Measurements from ENCODE around the gene PPP1CB. TPM values are rescaled to one million over a fixed set of nuclear protein-coding genes. Genes with fewer than 3 reads are reported as not detected.
A peak's percentile ranks its signal among the peaks of the same experiment; 100 is the strongest.

PPP1CB gene
- total and polyA plus RNA-seq, 2 experiments from 2014 or later = 161 to 269 TPM

GRCh38 chr2:28755421-28755820, 3.8 kb downstream of the PPP1CB start:
- Histone ChIP-seq H3K9me3 (ENCODE audit: low read depth) (no peaks in the 10 kb centered on the region), H4K20me1 (ENCODE audit: insufficient read depth, poor library complexity, severe bottlenecking) (peaks cover 70% of the 10 kb centered on the region)
- 70% methylated on average over 3 of the region's 3 CpGs for WGBS (ENCODE audit: low lambda C conversion rate, missing lambda C conversion rate)

GRCh38 chr2:28758459-28758858, 6.8 kb downstream of the PPP1CB start:
- Histone ChIP-seq H3K27ac (no peak overlapping the region), H3K79me2 (peaks cover 100% of the 10 kb centered on the region), H3K4me2 (peak overlapping the region; percentile 76), H4K20me1 (ENCODE audit: insufficient read depth, poor library complexity, severe bottlenecking) (peaks cover 100% of the 10 kb centered on the region), H3K4me1 (ENCODE audit: insufficient read depth) (peaks cover 10% of the 10 kb centered on the region), H3K27me3 (no peaks in the 10 kb centered on the region), H3K4me3 (no peak overlapping the region), H3K36me3 (replicated peaks; ENCODE audit: insufficient read depth, low read depth) (no peaks in the 10 kb centered on the region), H2AFZ (no peak overlapping the region), H3K9me2 (replicated peaks; ENCODE audit: insufficient read depth) (no peaks in the 10 kb centered on the region), H3K9me3 (ENCODE audit: low read depth) (no peaks in the 10 kb centered on the region)
- WGBS (ENCODE audit: low lambda C conversion rate, missing lambda C conversion rate) = 89% methylated on average over 2 of the region's 2 CpGs
- DNase-seq (ENCODE audit: low spot score) = no peak
- TF ChIP-seq CTCF (IDR thresholded peaks at IDR 0.05; ENCODE audit: poor library complexity) (no peak), EZH2 (IDR thresholded peaks at IDR 0.05; ENCODE audit: borderline replicate concordance) (no peak), EZH2phosphoT487 (IDR thresholded peaks at IDR 0.05; ENCODE audit: low read depth, severe bottlenecking, unreplicated experiment) (no peak)

More at GRCh38 chr2:28755421-28755820, 3.8 kb downstream of the PPP1CB start:
- peak overlapping the region; percentile 76 for H3K4me2 ChIP-seq
- H3K27me3 ChIP-seq = no peaks in the 10 kb centered on the region
- no peaks in the 10 kb centered on the region for H3K36me3 ChIP-seq (replicated peaks; ENCODE audit: insufficient read depth, low read depth)
- H3K9me2 ChIP-seq (replicated peaks; ENCODE audit: insufficient read depth) = no peaks in the 10 kb centered on the region
- H3K4me3 ChIP-seq = peak overlapping the region; percentile 1
- DNase-seq (ENCODE audit: low spot score) = no peak
- H3K4me1 ChIP-seq (ENCODE audit: insufficient read depth) = peaks cover 14% of the 10 kb centered on the region
- H3K79me2 ChIP-seq = peaks cover 84% of the 10 kb centered on the region
- TF ChIP-seq EZH2phosphoT487 (IDR thresholded peaks at IDR 0.05; ENCODE audit: low read depth, severe bottlenecking, unreplicated experiment) (no peak), CTCF (IDR thresholded peaks at IDR 0.05; ENCODE audit: poor library complexity) (no peak), EZH2 (IDR thresholded peaks at IDR 0.05; ENCODE audit: borderline replicate concordance) (no peak)
- peak overlapping the region; percentile 28 for H3K27ac ChIP-seq
- no peak overlapping the region for H2AFZ ChIP-seq

- DNase-seq (ENCODE audit: low spot score) = no peak
- TF ChIP-seq EZH2 (IDR thresholded peaks at IDR 0.05; ENCODE audit: borderline replicate concordance) (no peak), CTCF (IDR thresholded peaks at IDR 0.05; ENCODE audit: poor library complexity) (no peak), EZH2phosphoT487 (IDR thresholded peaks at IDR 0.05; ENCODE audit: low read depth, severe bottlenecking, unreplicated experiment) (no peak)
- no peaks in the 10 kb centered on the region for H3K9me3 ChIP-seq (ENCODE audit: low read depth)
- no peaks in the 10 kb centered on the region for H3K36me3 ChIP-seq (replicated peaks; ENCODE audit: insufficient read depth, low read depth)
- peaks cover 100% of the 10 kb centered on the region for H4K20me1 ChIP-seq (ENCODE audit: insufficient read depth, poor library complexity, severe bottlenecking)
- H3K4me1 ChIP-seq (ENCODE audit: insufficient read depth) = peaks cover 9% of the 10 kb centered on the region
- H3K27ac ChIP-seq = no peak overlapping the region
- H3K79me2 ChIP-seq = peaks cover 100% of the 10 kb centered on the region
- H3K4me3 ChIP-seq = no peak overlapping the region
- no peaks in the 10 kb centered on the region for H3K9me2 ChIP-seq (replicated peaks; ENCODE audit: insufficient read depth)
- H3K27me3 ChIP-seq = no peaks in the 10 kb centered on the region
- no peak overlapping the region for H2AFZ ChIP-seq
- no peak overlapping the region for H3K4me2 ChIP-seq
- 91% methylated on average over 3 of the region's 3 CpGs for WGBS (ENCODE audit: low lambda C conversion rate, missing lambda C conversion rate)
Observed at GRCh38 chr2:28761420-28761819, 9.8 kb downstream of the PPP1CB start.

All from hepatocyte (in vitro differentiated cells).